Breast epithelium (tissue), 3 donors: ENCODE measurements around the gene CCDC157.

Experiments
- POLR2A ChIP-seq: fragments of 450-650 bp; IDR thresholded peaks from one replicate; pipeline ENCODE4 v1.6.1; 2016; ENCODE audit warnings: antibody characterized with exemption, mild to moderate bottlenecking, moderate library complexity
- TF ChIP-seq, protein P1 (sequence below), 3 donors: fragments of 450-650 bp; IDR thresholded peaks; one replicate each; pipeline ENCODE4 v1.5.1; 2016 to 2017; ENCODE audit warnings: antibody characterized with exemption in 3 of 3, mild to moderate bottlenecking in 3 of 3, moderate library complexity in 3 of 3

GRCh38 chr22:30334646-30335045 lies 22.2 kb upstream of the CCDC157 start:
- TF ChIP-seq, protein P1, sequence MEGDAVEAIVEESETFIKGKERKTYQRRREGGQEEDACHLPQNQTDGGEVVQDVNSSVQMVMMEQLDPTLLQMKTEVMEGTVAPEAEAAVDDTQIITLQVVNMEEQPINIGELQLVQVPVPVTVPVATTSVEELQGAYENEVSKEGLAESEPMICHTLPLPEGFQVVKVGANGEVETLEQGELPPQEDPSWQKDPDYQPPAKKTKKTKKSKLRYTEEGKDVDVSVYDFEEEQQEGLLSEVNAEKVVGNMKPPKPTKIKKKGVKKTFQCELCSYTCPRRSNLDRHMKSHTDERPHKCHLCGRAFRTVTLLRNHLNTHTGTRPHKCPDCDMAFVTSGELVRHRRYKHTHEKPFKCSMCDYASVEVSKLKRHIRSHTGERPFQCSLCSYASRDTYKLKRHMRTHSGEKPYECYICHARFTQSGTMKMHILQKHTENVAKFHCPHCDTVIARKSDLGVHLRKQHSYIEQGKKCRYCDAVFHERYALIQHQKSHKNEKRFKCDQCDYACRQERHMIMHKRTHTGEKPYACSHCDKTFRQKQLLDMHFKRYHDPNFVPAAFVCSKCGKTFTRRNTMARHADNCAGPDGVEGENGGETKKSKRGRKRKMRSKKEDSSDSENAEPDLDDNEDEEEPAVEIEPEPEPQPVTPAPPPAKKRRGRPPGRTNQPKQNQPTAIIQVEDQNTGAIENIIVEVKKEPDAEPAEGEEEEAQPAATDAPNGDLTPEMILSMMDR (IDR thresholded peaks at IDR 0.05), result no peak
- no peak for TF ChIP-seq POLR2A
